ENCODE measurements around the gene LY6G6C. TPM values are rescaled to one million over a fixed set of nuclear protein-coding genes. Genes with fewer than 3 reads are reported as not detected.

LY6G6C gene
- total RNA-seq, 2 donors from 2014 or later = not detected

DNA sequence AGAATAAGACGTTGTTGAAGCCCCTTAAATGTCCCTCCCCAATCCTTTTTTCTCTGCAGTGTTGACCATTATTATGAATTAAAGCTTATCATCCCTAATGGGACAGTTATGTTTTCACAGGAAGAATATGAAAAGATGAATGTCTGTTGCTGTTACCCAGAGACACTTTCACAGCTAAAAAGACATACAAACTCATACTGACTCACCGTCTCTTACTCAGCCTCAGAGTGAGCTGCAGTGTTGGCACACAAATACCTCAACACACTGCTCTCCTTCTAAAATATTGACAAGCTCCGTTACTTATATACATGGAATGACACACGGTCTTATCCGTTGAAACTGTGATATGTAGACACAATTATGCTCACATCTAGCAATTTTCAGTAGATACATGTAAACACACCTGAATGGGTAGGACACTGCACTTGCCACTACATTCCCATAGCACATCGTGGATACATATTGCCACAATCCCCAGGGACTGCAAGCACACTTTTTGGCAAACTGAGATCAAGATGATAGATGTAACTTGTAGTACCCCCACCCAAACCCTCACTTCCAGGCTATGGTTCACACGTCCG is 31.3 kb upstream of the LY6G6C start:
- TF ChIP-seq, protein P1, sequence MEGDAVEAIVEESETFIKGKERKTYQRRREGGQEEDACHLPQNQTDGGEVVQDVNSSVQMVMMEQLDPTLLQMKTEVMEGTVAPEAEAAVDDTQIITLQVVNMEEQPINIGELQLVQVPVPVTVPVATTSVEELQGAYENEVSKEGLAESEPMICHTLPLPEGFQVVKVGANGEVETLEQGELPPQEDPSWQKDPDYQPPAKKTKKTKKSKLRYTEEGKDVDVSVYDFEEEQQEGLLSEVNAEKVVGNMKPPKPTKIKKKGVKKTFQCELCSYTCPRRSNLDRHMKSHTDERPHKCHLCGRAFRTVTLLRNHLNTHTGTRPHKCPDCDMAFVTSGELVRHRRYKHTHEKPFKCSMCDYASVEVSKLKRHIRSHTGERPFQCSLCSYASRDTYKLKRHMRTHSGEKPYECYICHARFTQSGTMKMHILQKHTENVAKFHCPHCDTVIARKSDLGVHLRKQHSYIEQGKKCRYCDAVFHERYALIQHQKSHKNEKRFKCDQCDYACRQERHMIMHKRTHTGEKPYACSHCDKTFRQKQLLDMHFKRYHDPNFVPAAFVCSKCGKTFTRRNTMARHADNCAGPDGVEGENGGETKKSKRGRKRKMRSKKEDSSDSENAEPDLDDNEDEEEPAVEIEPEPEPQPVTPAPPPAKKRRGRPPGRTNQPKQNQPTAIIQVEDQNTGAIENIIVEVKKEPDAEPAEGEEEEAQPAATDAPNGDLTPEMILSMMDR (IDR thresholded peaks at IDR 0.05) = no peak
- no peak for TF ChIP-seq POLR2A (IDR thresholded peaks at IDR 0.05)
- no peaks in the 10 kb centered on the region for H3K9me3 ChIP-seq
- no peak overlapping the region for H3K27ac ChIP-seq
- 52 to 55% methylated on average over 8 of the region's 8 CpGs for WGBS, 2 donors
- no peaks in the 10 kb centered on the region for H3K4me1 ChIP-seq
- intact Hi-C loops (cut with DNase I) = no loop called here
- H3K4me3 ChIP-seq = no peak overlapping the region
- DNase-seq (no peak), ATAC-seq (no peak)
- no peaks in the 10 kb centered on the region for H3K36me3 ChIP-seq (replicated peaks in 1 of 2; ENCODE audit: insufficient read depth in 1 of 2, low read depth in 2 of 2)
- H3K27me3 ChIP-seq = no peaks in the 10 kb centered on the region

DNA sequence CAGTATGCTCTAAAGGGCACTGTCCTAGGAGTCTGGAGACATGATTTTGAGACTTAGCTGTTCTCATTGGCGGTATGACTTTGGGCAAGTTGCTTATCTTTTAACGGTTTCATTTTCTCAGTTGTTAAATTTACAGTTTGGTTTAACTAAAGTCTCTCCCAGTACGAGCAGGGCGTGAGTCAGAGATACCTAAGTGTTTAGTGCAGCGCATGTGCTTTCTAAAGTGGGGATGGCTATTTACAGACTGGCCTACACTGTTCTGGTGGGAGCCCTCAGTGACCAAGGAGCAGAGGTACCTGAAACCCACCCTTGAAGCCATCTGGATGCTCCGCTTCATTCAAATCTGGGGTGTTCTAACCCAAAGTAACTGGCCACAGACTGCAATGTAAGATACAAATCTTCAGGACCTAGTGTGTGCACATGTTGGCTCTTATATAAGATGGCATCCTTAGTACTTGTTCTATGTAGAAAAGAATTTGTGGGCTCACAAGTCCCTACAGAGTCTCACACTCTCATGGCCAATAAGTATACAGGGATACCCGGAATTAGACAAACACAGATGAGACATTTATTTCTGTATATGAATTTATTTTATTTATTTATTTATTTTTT is 29.0 kb upstream of the LY6G6C start:
- Histone ChIP-seq H3K9me3 (no peaks in the 10 kb centered on the region), H3K4me3 (no peak overlapping the region), H3K4me1 (no peaks in the 10 kb centered on the region), H3K27me3 (no peaks in the 10 kb centered on the region), H3K27ac (no peak overlapping the region), H3K36me3 (replicated peaks in 1 of 2; ENCODE audit: insufficient read depth in 1 of 2, low read depth in 2 of 2) (no peaks in the 10 kb centered on the region)
- TF ChIP-seq, protein P1 (IDR thresholded peaks at IDR 0.05) = no peak
- TF ChIP-seq POLR2A (IDR thresholded peaks at IDR 0.05) = no peak
- WGBS, 2 donors = 74 to 75% methylated on average over 7 of the region's 7 CpGs
- ATAC-seq (no peak), DNase-seq (no peak)
- intact Hi-C loops (cut with DNase I) = no loop called here

DNA sequence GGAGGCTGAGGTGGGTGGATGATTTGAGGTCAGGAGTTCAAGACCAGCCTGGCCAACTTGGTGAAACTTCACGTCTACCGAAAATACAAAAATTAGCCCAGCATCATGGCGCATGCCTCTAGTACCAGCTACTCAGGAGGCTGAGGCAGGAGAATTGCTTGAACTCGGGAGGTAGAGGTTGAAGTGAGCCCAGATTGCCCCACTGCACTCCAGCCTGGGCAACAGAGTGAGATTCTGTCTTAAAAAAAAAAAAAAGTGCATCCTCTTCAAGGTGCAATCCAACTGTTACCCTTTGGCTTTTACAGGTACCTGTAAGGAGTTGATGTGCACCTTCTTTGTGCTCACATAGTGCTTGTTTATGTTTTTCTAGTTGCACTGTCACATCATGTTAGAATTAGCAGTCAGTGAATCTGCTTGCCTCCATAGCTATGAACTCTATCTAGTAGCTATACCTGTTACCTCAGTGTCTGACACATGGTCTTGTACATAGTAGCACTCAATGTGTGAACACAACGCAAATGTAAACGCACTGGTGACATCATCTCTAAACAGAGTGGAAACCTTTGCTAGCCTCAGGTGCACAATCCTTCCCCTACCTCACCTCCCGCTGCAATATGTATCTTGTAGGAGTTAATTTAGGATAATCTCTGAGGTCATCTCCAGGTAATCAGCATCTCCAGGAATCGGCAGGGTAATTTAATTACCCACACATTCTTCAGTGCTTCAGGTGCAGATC is 27.9 kb upstream of the LY6G6C start:
- no peak for TF ChIP-seq POLR2A (IDR thresholded peaks at IDR 0.05)
- TF ChIP-seq, protein P1 (IDR thresholded peaks at IDR 0.05) = no peak
- no peak for ATAC-seq
- Histone ChIP-seq H3K4me3 (no peak overlapping the region), H3K4me1 (no peaks in the 10 kb centered on the region), H3K9me3 (no peaks in the 10 kb centered on the region), H3K36me3 (replicated peaks in 1 of 2; ENCODE audit: insufficient read depth in 1 of 2, low read depth in 2 of 2) (no peaks in the 10 kb centered on the region), H3K27ac (no peak overlapping the region), H3K27me3 (no peaks in the 10 kb centered on the region)
- WGBS, 2 donors = 72 to 74% methylated on average over 6 to 8 of the region's 8 CpGs
- intact Hi-C loops (cut with DNase I) = no loop called here
- DNase-seq = no peak

DNA sequence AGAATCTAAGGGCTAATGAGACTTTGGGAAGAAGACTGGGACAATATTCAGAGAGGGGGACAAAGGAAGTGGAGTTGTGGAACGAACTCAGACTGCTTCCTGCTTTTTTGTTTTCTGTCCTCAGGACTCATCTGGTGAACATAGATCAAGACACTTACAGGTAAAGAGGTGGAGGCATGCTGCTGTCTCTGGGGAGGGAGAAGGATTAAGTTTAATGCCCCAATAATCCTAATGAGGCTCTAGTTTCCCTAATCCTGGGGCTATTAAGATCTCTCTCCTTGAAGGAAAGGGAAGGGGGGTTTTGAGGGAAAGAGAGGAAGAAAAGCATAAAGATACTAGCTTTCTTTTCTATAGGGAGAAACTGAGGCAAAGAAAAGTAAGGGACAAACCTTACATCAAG is 22.9 kb upstream of the LY6G6C start:
- TF ChIP-seq POLR2A (IDR thresholded peaks at IDR 0.05) = no peak
- TF ChIP-seq, protein P1 (IDR thresholded peaks at IDR 0.05) = no peak
- WGBS, 2 donors = 67 to 77% methylated on average over 1 of the region's 1 CpG
- intact Hi-C loops (cut with DNase I) = no loop called here

More for the DNA sequence above, 22.9 kb upstream of the LY6G6C start:
- no peak for ATAC-seq
- no peaks in the 10 kb centered on the region for H3K36me3 ChIP-seq (replicated peaks in 1 of 2; ENCODE audit: insufficient read depth in 1 of 2, low read depth in 2 of 2)
- DNase-seq = no peak
- H3K27me3 ChIP-seq = no peaks in the 10 kb centered on the region
- peaks cover 8% of the 10 kb centered on the region for H3K4me1 ChIP-seq
- H3K27ac ChIP-seq = no peak overlapping the region
- H3K4me3 ChIP-seq = no peak overlapping the region
- H3K9me3 ChIP-seq = no peaks in the 10 kb centered on the region
